CD4-positive, alpha-beta T cell treated with Interleukin-15 for 4 hours (primary cell): Measurements from ENCODE around the gene CHCHD6.

Experiments used
- DNase-seq: peaks from one replicate; pipeline ENCODE4 v3.0.0-alpha.2; 2020; ENCODE audit warnings: low spot score

Gene CHCHD6

GRCh38 chr3:126923423-126923822 is 219.4 kb downstream of the CHCHD6 start:
- no peak for DNase-seq

- DNase-seq = no peak
These were observed 219.9 kb downstream of the CHCHD6 start for GRCh38 chr3:126923895-126924294.

GRCh38 chr3:126924458-126924857 is 220.4 kb downstream of the CHCHD6 start:
- DNase-seq = no peak

GRCh38 chr3:126925411-126926171 is 221.6 kb downstream of the CHCHD6 start:
- no peak for DNase-seq

- no peak for DNase-seq
These were observed 222.8 kb downstream of the CHCHD6 start for GRCh38 chr3:126926684-126927400.

GRCh38 chr3:126927401-126927750 is 223.3 kb downstream of the CHCHD6 start:
- no peak for DNase-seq

GRCh38 chr3:126927846-126928245 is 223.8 kb downstream of the CHCHD6 start:
- no peak for DNase-seq

- no peak for DNase-seq
These were observed 225.0 kb downstream of the CHCHD6 start for GRCh38 chr3:126928921-126929474.

- DNase-seq = no peak
These were observed 227.0 kb downstream of the CHCHD6 start for GRCh38 chr3:126930936-126931600.

- DNase-seq = no peak
These were observed 227.8 kb downstream of the CHCHD6 start for GRCh38 chr3:126931806-126932187.

GRCh38 chr3:126932188-126932931 is 228.3 kb downstream of the CHCHD6 start:
- DNase-seq = no peak

GRCh38 chr3:126934031-126934531 is 230.0 kb downstream of the CHCHD6 start:
- no peak for DNase-seq

GRCh38 chr3:126934991-126935390 is 231.0 kb downstream of the CHCHD6 start:
- no peak for DNase-seq

GRCh38 chr3:126935756-126936509 is 231.9 kb downstream of the CHCHD6 start:
- DNase-seq = no peak

- no peak for DNase-seq
These were observed 232.9 kb downstream of the CHCHD6 start for GRCh38 chr3:126936853-126937425.

- no peak for DNase-seq
These were observed 233.5 kb downstream of the CHCHD6 start for GRCh38 chr3:126937533-126937932.

- no peak for DNase-seq
These were observed 233.9 kb downstream of the CHCHD6 start for GRCh38 chr3:126937973-126938372.

- DNase-seq = no peak
These were observed 234.7 kb downstream of the CHCHD6 start for GRCh38 chr3:126938520-126939337.

- DNase-seq = no peak
These were observed 235.3 kb downstream of the CHCHD6 start for GRCh38 chr3:126939338-126939718.

- no peak for DNase-seq
These were observed 235.7 kb downstream of the CHCHD6 start for GRCh38 chr3:126939733-126940132.
